H9 (cell line): ENCODE results near the gene TCF7L2. TPM values are rescaled to one million over a fixed set of nuclear protein-coding genes. Genes with fewer than 3 reads are reported as not detected.

Experiments
- DNase-seq: peaks from one replicate; pipeline ENCODE4 v3.0.0-alpha.2; 2017
- H2AFZ ChIP-seq: one replicate; pipeline ENCODE4 v1.6.1; 2013; ENCODE audit warnings: mild to moderate bottlenecking, low read length, control low read depth, moderate library complexity
- H2AK5ac ChIP-seq: 2 replicates; pipeline ENCODE4 v1.6.1; 2013; ENCODE audit warnings: low read length, control low read depth, mixed read lengths; ENCODE audit not compliant: insufficient read length
- H2BK120ac ChIP-seq: one replicate; pipeline ENCODE4 v1.6.1; 2013; ENCODE audit warnings: low read depth, mild to moderate bottlenecking, low read length, control low read depth, inconsistent platforms; ENCODE audit not compliant: poor library complexity, severe bottlenecking
- H2BK12ac ChIP-seq: 2 replicates; pipeline ENCODE4 v1.6.1; 2013; ENCODE audit warnings: low read length, control low read depth, mixed read lengths, low read depth; ENCODE audit not compliant: insufficient read length
- H2BK15ac ChIP-seq: 2 replicates; pipeline ENCODE4 v1.6.1; 2013; ENCODE audit warnings: low read depth, low read length, control low read depth
- H2BK20ac ChIP-seq: one replicate; pipeline ENCODE4 v1.6.1; 2013; ENCODE audit warnings: low read depth, mild to moderate bottlenecking, low read length, control low read depth, inconsistent platforms; ENCODE audit not compliant: poor library complexity, severe bottlenecking
- H2BK5ac ChIP-seq: 2 replicates; pipeline ENCODE4 v1.6.1; 2013; ENCODE audit warnings: low read length, control low read depth, mixed read lengths; ENCODE audit not compliant: insufficient read length
- H3K14ac ChIP-seq: 2 replicates; pipeline ENCODE4 v1.6.1; 2013; ENCODE audit warnings: low read length, control low read depth; ENCODE audit not compliant: insufficient read depth
- H3K18ac ChIP-seq: 2 replicates; pipeline ENCODE4 v1.6.1; 2013; ENCODE audit warnings: low read depth, mild to moderate bottlenecking, mixed read lengths, low read length, control low read depth; ENCODE audit not compliant: insufficient read length
- H3K23ac ChIP-seq: 2 replicates; pipeline ENCODE4 v1.6.1; 2013; ENCODE audit warnings: low read length, control low read depth, mixed read lengths, low read depth; ENCODE audit not compliant: insufficient read length
- H3K23me2 ChIP-seq: 2 replicates; pipeline ENCODE4 v1.6.1; 2013; ENCODE audit warnings: low read depth, mild to moderate bottlenecking, mixed read lengths, low read length, control low read depth; ENCODE audit not compliant: insufficient read length, poor library complexity, severe bottlenecking
- H3K27ac ChIP-seq: 2 replicates; pipeline ENCODE4 v1.5.1; 2013; ENCODE audit warnings: low read length, control low read depth, mixed read lengths, low read depth; ENCODE audit not compliant: insufficient read length
- H3K27me3 ChIP-seq: 2 replicates; pipeline ENCODE4 v1.6.1; 2013; ENCODE audit warnings: low read length, control low read depth, inconsistent platforms; ENCODE audit not compliant: insufficient read depth
- H3K4ac ChIP-seq: 2 replicates; pipeline ENCODE4 v1.6.1; 2013; ENCODE audit warnings: low read depth, mild to moderate bottlenecking, control low read depth, inconsistent platforms, low read length, moderate library complexity
- H3K4me1 ChIP-seq: 2 replicates; pipeline ENCODE4 v1.6.1; 2013; ENCODE audit warnings: low read length, control low read depth, inconsistent platforms; ENCODE audit not compliant: insufficient read depth
- H3K4me2 ChIP-seq: 2 replicates; pipeline ENCODE4 v1.6.1; 2013; ENCODE audit warnings: low read length, control low read depth, mixed read lengths; ENCODE audit not compliant: insufficient read length, insufficient read depth
- H3K56ac ChIP-seq: 2 replicates; pipeline ENCODE4 v1.6.1; 2013; ENCODE audit warnings: low read depth, mild to moderate bottlenecking, mixed read lengths, low read length, control low read depth; ENCODE audit not compliant: insufficient read length
- H3K79me1 ChIP-seq: 2 replicates; pipeline ENCODE4 v1.6.1; 2013; ENCODE audit warnings: low read depth, mild to moderate bottlenecking, moderate library complexity, low read length, control low read depth, inconsistent platforms; ENCODE audit not compliant: insufficient read depth, poor library complexity, severe bottlenecking
- H3K79me2 ChIP-seq: 2 replicates; pipeline ENCODE4 v1.6.1; 2013; ENCODE audit warnings: low read length, control low read depth, inconsistent platforms; ENCODE audit not compliant: insufficient read depth
- H3K9ac ChIP-seq: 2 replicates; pipeline ENCODE4 v1.6.1; 2013; ENCODE audit warnings: low read length, control low read depth, mixed read lengths; ENCODE audit not compliant: insufficient read length; ENCODE audit errors: extremely low read depth
- H3K9me3 ChIP-seq: one replicate; pipeline ENCODE4 v1.6.1; 2013; ENCODE audit warnings: low read depth, low read length, inconsistent platforms; ENCODE audit not compliant: control insufficient read depth
- H3T11ph ChIP-seq: one replicate; pipeline ENCODE4 v1.6.1; 2013; ENCODE audit warnings: mild to moderate bottlenecking, low read length, control low read depth, inconsistent platforms
- H4K20me1 ChIP-seq: one replicate; pipeline ENCODE4 v1.6.1; 2013; ENCODE audit not compliant: control insufficient read depth, insufficient read length, insufficient read depth
- H4K5ac ChIP-seq: 2 replicates; pipeline ENCODE4 v1.6.1; 2013; ENCODE audit warnings: low read depth, mild to moderate bottlenecking, mixed read lengths, low read length, control low read depth; ENCODE audit not compliant: insufficient read length
- H4K8ac ChIP-seq: replicated peaks from 2 replicates; pipeline ENCODE4 v1.6.1; 2013; ENCODE audit warnings: low read length, control low read depth, mixed read lengths, low read depth; ENCODE audit not compliant: insufficient read length
- H4K91ac ChIP-seq: 2 replicates; pipeline ENCODE4 v1.6.1; 2013; ENCODE audit warnings: low read depth, mild to moderate bottlenecking, moderate library complexity, mixed read lengths, low read length, control low read depth; ENCODE audit not compliant: insufficient read length
- H3K27ac Mint-ChIP-seq, 3 experiments: 2 replicates in 2 of 3; 3 replicates in 1 of 3; pipeline ENCODE4 v1.8.0; 2020 to 2021; ENCODE audit warnings: mixed read lengths in 3 of 3, mild to moderate bottlenecking in 1 of 3, moderate library complexity in 1 of 3
- H3K27me3 Mint-ChIP-seq: 2 replicates; pipeline ENCODE4 v1.8.0; 2021; ENCODE audit warnings: low read depth, mild to moderate bottlenecking, moderate library complexity, mixed read lengths
- H3K36me3 Mint-ChIP-seq, 3 experiments: 2 replicates in 2 of 3; 3 replicates in 1 of 3; pipeline ENCODE4 v1.8.0; 2020 to 2021; ENCODE audit warnings: low read depth in 3 of 3, mixed read lengths in 3 of 3; ENCODE audit not compliant: insufficient read depth in 1 of 3
- H3K4me1 Mint-ChIP-seq, 2 experiments: 2 replicates each; pipeline ENCODE4 v1.8.0; 2020; ENCODE audit warnings: mixed read lengths in 2 of 2
- H3K4me3 Mint-ChIP-seq, 2 experiments: 2 replicates in 1 of 2; 3 replicates in 1 of 2; pipeline ENCODE4 v1.8.0; 2020 to 2021; ENCODE audit warnings: mild to moderate bottlenecking in 2 of 2, mixed read lengths in 2 of 2, moderate library complexity in 1 of 2
- H3K9me3 Mint-ChIP-seq, 2 experiments: 2 replicates in 1 of 2; 3 replicates in 1 of 2; pipeline ENCODE4 v1.8.0; 2020; ENCODE audit warnings: mild to moderate bottlenecking in 2 of 2, mixed read lengths in 2 of 2, moderate library complexity in 1 of 2
- CTCF ChIP-seq: fragments of 200-600 bp; sonication (generic); conservative IDR thresholded peaks from 3 replicates; pipeline ENCODE4 v1.8.0; 2021; ENCODE audit warnings: antibody characterized with exemption, mild to moderate bottlenecking
- WGBS: extraction: QIAGEN DNeasy Blood & Tissue Kit; methylation state at CpG from one replicate; pipeline ENCODE4 v1.1.7; 2013; ENCODE audit warnings: missing lambda C conversion rate, low lambda C conversion rate, mixed read lengths; ENCODE audit not compliant: insufficient read length; ENCODE audit errors: extremely low coverage; 5-methylcytosine and 5-hydroxymethylcytosine counted together
- total RNA-seq: library from RNA; stranded (reverse); gene quantifications from 2 replicates; pipeline ENCODE4 v1.2.1, GENCODE V29; 2021

The TCF7L2 gene
- total RNA-seq, 1 experiment from 2014 or later = 71.1 TPM

DNA sequence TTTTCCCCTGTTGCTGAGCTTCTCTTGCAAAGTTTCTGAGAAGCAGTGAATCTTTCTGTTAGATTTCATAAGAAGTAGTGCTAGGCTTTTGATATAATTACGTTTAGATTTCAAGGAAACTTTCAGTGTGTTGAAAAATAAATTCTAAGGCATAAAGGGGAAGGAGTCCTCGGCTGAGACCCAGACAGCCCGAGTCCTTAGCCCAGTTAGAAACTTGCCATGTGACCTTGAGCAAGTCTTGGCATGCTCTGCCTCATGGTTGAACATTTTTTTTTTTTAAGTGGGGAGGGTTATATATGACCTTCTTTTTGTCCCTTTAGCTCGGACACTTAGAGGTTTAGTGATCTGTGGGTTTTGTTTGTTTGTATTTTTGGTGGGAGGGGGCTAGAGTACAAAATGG is 117.5 kb downstream of the TCF7L2 start:
- Histone ChIP-seq H3K56ac (no peak overlapping the region), H2BK12ac (no peak overlapping the region), H4K5ac (no peak overlapping the region), H2AFZ (no peak overlapping the region), H2AK5ac (no peak overlapping the region), H3T11ph (no peak overlapping the region), H3K27me3 (no peaks in the 10 kb centered on the region), H2BK5ac (no peak overlapping the region), H3K4ac (no peak overlapping the region), H4K8ac (no peak overlapping the region), H2BK20ac (no peak overlapping the region), H3K4me1 (peaks cover 13% of the 10 kb centered on the region; the same call in 1 of the 2 replicates), H3K27ac (no peak overlapping the region), H2BK15ac (no peak overlapping the region), H3K18ac (no peak overlapping the region), H3K9ac (no peak overlapping the region), H3K23ac (no peak overlapping the region), H2BK120ac (no peak overlapping the region), H4K20me1 (no peaks in the 10 kb centered on the region), H3K79me1 (peaks cover 17% of the 10 kb centered on the region), H3K14ac (no peak overlapping the region), H3K9me3 (no peaks in the 10 kb centered on the region), H3K23me2 (no peaks in the 10 kb centered on the region), H3K4me2 (no peak overlapping the region), H4K91ac (no peak overlapping the region), H3K79me2 (peaks cover 8% of the 10 kb centered on the region; the same call in 1 of the 2 replicates)
- WGBS = no CpG with 5 or more reads among the region's 4 CpGs
- no peak for TF ChIP-seq CTCF
- Mint-ChIP-seq H3K27me3 (no peaks in the 10 kb centered on the region), H3K4me1 (peaks cover 27 to 32% of the 10 kb centered on the region in 2 experiments), H3K36me3 (peaks cover 15 to 35% (median 28%) of the 10 kb centered on the region in 3 experiments), H3K27ac (peak overlapping the region in 2 of 3 experiments; percentile 65 to 88; a peak in 3 of 7 replicates), H3K9me3 (no peaks in the 10 kb centered on the region), H3K4me3 (peak overlapping the region in 1 of 2 experiments; percentile 3; a peak in 1 of 5 replicates)
- DNase-seq = no peak
